Measurements from ENCODE around the gene RDH14.

The RDH14 gene

DNA sequence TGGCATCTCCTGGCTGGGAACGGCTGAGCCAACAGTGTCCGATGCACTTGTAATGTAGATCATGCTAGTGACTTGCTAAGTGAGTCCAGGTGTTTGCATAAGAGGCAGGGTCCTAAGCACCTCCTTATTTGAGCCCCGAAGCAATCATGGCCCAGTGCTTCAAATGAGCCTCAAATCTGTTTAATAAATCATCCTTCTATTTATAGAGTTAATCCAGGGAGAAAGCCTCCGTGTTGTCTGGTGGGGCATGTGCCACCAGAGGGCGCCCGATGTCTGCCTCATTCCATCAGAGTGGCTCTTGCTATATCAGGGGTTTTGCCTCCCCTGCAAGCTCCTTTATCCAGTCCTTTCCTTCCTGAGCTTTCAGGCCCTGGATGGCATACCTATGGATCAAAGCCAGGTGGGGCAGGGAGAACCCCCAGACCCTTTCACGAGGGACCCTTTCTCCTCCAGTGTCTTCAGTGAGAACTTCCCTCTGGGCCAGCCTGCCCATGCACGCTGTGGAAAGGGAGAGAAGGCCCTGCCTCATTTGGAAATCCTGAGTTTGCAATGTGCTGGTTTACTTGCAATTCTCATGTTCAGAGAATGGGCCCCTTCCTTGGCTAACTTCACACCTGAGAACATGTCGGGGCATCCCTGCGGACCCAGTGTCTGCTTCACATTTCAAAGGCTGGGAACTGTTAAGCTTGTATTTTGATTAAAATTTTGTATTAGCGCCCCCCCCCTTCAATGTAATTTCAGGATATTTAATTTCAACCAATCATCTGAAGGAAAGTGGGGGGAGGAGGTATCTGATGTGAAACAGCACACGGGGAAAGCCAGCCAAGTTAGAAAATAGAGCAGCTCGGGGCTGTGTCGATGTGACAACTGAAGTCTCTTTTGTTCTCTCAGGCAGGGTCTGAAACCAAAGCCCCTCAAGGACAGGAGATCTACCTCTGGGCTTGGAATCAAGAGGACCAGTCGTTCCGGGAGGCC is 39.7 kb downstream of the RDH14 start:
- peak; percentile 34 to 63 (median 52) for DNase-seq

DNA sequence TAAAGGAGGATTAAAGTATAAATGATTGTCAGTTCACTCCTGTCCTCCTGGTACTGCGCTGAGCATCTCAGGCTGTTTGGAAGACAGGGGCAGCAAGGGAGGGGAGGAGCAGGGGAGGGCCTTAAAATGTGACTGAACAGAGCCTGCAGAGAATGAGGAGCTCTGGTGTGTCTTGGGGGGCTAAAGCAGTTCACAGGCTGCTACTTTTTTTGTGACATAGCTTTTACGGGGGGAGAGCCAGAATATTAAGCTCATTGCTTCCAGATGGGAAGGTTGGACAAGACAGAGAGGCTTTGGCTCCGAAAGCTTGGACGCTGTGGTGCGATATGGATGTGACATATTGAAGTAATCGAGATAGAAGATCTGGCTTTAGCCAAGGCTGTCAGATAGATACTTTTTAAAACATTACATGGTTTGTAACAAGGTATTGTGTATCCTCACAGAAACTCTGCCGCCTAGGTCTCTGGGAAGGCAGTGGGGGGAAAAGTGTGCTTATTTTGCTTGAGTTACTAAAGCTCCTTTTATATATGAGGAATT is 40.5 kb downstream of the RDH14 start:
- DNase-seq = no peak

DNA sequence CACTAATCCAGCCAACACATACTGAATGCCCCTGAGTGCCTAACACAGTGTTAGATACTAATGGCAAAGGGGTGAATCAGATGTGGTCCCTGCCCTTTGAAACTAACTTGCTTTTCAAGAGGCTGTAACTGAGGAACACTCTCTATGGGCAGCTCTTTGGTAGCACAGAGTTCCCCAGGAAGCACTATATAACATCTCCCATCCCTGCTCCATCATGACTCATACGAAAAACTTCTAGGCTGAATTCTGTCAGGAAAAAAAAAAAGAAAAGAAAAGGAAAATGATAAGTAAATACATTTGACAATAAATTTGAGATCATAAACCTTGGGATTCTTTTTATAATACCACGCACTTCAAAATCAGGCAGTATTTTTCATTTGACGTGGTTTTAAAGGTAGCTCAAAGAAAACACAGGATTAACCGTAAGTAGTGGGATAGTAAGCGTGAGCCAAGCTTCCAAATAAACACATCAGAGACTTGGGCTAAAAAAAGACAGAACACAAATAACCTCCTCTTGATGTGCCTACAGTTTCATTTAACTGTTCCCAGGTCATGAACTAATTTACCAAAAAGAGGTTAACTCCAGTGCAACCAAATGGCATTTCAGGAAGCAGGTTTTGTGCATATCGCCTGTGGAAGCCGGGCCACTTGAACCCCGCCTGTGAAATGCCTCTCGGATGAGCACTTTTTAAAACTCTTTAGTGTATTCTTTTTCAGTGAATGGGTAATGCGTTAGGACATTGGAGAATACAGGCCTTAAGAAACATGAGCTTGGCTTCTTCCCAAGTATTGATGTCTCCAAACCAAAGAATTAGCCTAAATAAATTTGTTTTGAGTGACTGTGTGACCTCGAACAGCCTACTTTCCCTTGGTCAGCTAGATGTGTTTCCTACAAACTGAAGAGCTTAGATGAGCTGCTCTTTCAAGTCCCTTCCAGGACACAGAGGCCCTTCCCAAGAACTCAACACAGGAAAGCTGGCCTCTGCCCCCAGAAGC is 42.0 kb downstream of the RDH14 start:
- no peak for DNase-seq

DNA sequence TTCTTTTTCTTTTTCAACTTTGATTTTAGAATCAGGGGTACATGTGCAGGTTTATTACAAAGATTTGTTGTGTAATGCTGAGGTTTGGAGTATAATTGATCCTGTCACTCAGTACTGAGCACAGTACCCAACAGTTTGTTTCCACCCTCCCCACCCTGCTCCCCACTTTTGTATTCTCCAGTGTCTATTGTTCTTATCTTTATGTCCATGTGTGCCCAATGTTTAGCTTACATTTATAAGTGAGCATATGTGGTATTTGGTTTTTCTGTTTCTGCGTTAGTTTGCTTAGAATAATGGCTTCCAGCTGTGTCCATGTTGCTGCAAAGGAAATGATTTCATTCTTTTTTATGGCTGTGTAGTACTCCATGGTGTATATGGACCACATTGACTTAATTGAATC is 43.1 kb downstream of the RDH14 start:
- DNase-seq = no peak

DNA sequence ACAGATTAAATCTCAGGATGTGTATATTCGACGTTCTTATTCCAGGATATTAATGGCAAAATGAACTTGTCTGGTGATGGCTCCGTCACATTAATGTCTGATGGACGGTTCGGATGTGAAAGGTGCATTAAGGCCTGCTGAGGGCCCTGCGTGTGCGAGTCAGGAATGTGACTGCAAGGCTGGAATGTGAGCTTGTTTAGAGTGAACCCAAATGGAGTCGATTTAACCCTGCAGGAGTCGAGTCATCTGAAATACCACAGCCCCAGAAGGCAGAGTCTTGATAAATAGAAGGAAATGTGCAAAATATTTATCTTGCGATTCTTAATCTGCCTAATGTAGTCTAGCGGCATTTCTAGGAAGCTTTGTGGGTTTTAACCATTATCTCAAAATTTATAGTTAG is 44.3 kb downstream of the RDH14 start:
- no peak for DNase-seq

DNA sequence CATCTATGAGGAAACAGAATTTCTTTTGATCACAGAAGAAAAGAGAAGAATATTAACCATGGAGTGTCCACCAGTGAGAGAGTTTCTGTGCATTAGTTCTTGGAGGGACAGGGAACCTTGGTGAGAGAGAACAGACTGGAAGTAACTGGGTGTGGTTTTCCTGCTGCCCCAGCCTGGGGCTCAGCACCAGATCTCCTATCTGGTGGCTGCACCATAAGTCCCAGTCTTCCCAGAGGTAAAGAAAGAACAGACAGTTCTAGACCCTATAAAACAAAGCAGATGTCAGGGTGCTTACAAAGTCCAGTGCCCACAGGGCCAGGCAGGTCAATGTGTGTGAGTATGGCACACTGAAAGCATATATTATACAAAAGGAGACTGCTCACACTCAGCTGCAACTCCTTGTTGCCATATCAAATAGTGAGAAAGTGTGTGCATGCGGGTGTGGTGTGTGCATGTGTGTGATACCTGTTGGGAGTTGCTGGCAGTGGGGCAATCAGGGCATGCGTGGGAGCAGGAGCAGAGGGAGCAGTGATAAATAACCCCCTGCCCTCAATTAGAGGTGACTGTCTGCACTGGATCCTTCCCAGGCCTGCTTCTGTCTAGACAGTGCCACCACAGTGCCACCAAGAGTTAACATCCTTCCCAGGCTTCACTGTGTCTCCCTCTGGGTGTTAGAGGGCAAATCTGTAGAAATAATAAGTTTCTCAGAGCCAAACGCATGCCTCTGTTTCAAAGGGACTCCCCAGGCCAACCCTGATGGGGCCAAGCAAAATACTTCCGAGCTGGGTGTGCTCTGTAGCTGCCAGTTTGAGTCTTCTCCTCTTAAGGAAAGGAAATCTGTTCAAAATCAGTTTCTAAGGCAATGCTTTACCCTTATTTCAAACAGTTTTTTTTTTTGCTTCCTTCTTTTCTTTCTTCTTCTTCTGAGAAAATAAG is 45.7 kb downstream of the RDH14 start:
- no peak for DNase-seq

DNA sequence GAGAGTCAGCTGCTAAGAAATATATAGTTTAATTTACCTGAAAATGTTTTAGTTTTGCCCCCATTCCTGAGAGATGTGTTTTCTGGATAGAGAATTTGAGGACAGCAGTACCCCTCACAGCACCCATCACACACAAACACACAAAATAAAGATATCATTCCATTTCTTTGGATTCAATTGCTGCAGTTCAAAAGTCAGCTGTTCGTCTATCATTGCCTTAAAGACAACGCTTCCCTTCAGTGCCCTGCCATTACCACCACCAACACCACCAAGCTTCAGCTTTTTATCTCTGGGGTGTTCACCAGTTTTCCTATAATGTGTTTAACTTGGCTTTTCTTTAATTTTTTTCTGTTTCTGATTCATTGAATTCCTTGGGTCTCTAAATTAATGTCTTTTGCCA is 49.7 kb downstream of the RDH14 start:
- DNase-seq = no peak

DNA sequence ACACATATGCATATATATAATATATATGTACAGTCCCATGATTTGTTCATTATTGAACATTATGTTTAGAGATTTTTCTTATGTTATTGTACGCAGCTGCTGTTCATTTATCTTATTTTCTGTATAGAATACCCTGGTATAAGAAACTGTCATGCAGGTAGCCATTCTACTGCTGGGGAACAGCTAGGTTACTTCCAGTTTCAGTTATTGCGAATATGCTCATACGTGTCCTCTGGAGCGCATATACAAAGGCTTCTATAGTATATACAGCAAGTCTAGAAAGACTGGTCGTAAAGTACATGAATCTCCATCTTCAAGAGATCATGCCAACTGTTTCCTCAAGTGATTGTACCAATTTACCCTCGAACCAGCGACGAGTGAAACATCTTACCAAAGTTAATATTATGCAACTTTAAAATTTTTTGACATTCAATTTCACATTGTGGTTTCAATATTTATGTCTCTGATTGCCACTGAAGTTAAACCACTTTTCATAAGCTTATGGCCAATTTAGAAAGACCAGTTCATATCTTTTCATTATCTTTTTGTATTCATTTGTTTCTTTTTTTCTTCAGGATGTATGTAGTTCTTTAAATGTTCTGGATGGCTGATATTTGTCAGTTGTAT is 53.5 kb downstream of the RDH14 start:
- peak in 1 of 5 experiments; percentile 19 for DNase-seq

DNA sequence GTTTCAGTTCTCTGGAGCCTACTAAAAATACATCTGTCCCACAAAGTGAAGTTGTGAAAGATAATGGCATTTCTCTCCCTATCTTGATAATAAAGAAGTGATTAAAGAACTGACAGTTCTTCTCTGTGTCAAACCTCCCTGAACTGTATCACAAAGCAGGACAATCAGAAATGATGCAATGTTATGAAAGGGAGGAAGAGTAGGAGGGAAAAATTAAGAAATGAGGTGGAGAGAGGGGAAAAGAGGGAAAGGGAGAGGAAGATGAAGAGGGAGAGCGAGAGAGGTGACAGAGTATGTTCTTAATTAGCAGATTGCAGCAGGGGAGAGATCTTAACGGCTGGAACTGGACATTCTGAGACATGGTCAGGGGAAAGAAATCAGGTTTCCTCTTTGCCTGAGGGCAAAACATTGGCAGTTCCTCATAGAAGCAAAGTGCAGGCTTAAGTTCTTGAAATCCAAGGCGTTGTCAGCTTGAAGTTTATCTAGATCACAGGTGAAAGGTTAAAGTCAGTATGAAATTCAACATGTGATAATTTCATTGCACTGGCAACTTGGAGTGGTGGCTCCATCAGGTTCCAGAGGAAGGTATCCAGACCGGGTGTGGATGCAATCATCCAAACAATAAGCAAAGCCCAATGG is 54.6 kb downstream of the RDH14 start:
- no peak for DNase-seq

Data from T-helper 2 cell (primary cell).